HT-29 (cell line): ENCODE measurements around the gene CLK1. TPM values are rescaled to one million over a fixed set of nuclear protein-coding genes. Genes with fewer than 3 reads are reported as not detected.
"Not testable (repeated sequence)": the region's sequence is repeated elsewhere in the genome, so short reads cannot be mapped to it uniquely, and the experiment has no call there.

Experiments
- DNase-seq: peaks from one replicate; pipeline ENCODE4 v3.0.0-alpha.2; 2015; ENCODE audit warnings: low spot score
- total RNA-seq: library from RNA; depleted of rRNA; stranded (reverse); fragments of >200 nt; shearing (Covaris generic); gene quantifications from 2 replicates; pipeline ENCODE4 v1.2.3, GENCODE V29; 2014; rRNA removed

Gene CLK1
- total RNA-seq = 32.2 and 39.1 TPM in 2 replicates

- peak; percentile 94 for DNase-seq
These were observed at the start of gene CLK1 for GRCh38 chr2:200864176-200865034. TSS of gene CLK1 (minus strand) at chr2:200864658. CDS start at chr2:200861862, 2,796 bp downstream.

- no peak for DNase-seq
These were observed 49.2 kb upstream of the CLK1 start for GRCh38 chr2:200913654-200914053.

GRCh38 chr2:200909958-200910357 is 45.5 kb upstream of the CLK1 start:
- no peak for DNase-seq

DNA sequence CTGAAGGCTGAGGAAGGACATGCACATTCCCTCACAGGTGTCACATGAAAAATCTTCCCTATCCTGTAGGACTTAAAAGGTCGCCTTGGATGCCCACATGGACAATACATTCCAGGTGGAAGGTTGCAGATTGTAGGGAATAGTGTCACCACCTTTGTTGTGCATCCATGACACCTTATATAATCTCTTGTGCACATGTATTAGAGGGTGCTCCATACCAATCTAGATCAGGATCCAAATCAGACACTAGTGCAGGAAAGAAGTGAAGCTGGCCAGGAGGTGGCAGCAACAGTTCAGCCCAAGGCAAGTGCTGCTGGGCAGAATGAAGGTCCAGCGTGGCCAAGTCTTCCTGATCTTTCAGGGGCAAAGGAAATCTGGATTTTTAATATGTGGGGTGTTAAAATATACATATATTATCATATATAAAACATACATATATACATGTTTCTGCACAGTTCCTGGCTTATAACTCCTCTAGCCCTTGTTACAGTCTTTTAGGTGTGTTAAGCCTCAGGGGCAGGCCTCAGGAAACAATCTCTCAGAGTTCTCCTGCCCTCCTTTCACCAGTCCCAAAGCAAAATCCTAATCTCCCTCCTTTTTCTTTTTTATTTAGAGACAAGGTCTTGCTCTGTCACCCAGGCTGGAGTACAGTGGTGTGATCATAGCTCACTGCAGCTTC is 41.3 kb upstream of the CLK1 start:
- DNase-seq = peak; percentile 84

- DNase-seq = peak; percentile 90
These were observed 37.1 kb upstream of the CLK1 start for GRCh38 chr2:200901459-200902072.

DNA sequence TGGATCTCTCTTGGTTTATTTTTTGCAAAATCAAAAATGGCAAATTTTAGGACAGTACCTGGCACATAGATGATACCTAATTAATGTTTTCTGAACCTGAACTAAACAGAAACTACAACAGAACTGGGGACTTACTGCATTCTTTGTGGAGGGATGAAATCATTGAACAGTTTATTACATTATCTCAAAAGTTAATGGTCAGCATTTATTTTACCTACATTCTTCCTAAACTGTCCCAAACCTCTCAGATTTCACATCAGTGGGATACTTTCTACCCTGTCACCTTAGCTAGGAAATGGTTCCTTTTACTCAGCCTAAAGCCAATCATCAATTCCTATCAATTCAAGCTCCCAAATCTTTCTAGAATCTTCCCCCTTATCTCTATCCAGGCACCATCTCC is 35.0 kb upstream of the CLK1 start:
- DNase-seq = no peak

- DNase-seq = peak; percentile 99
These were observed 24.5 kb upstream of the CLK1 start, which contains the start of the genes NIF3L1 and PPIL3 for GRCh38 chr2:200888704-200889625. TSS of gene NIF3L1 (plus strand) at chr2:200889371. CDS start at chr2:200891944, 2,573 bp downstream. TSS of gene PPIL3 (minus strand) at chr2:200889077. CDS start at chr2:200887615, 1,462 bp downstream.

GRCh38 chr2:200881715-200882249 is 17.3 kb upstream of the CLK1 start:
- DNase-seq = not testable (repeated sequence)

GRCh38 chr2:200878289-200878880 is 13.9 kb upstream of the CLK1 start:
- DNase-seq = no peak

DNA sequence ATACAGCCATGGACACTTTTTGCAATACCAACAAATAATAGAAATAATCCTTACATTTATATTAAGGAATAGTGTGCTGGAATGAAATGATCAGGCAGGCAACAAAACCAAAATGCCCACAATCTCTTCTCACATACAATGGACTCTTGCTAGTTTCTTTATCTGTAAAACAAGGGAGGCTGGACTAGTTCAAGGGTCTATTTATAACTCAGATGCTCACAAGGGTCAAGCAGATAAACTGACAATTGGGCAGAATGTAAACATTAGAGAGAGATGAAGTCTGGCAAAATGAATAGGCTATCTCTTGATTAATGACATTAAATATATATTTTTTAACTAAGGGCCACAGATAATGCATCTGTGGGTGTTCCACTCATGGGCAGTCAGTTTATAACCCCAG is 13.0 kb upstream of the CLK1 start:
- DNase-seq = no peak

GRCh38 chr2:200873560-200873959 is 9.1 kb upstream of the CLK1 start:
- no peak for DNase-seq

GRCh38 chr2:200871151-200871550 is 6.7 kb upstream of the CLK1 start:
- DNase-seq = no peak

GRCh38 chr2:200869014-200869413 is 4.6 kb upstream of the CLK1 start:
- no peak for DNase-seq

DNA sequence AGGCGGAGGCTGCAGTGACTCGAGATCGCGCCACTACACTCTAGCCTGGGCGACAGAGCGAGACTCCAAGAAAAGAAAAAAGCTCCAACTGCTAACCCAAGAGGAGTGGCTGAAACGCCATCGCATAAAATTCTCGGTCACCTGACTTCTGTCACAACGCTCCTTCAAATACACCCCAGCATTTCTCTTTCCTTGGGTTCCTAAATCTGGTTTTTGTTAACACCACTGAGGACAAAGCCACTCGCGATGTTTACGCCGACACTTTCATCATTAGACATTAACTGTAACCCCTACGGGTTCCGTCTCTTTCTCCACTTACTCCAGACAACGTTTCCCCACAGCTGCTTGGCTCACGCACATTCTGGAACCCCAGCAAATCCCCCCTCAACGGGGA is 679 bp downstream of the CLK1 start:
- DNase-seq = peak; percentile 59

DNA sequence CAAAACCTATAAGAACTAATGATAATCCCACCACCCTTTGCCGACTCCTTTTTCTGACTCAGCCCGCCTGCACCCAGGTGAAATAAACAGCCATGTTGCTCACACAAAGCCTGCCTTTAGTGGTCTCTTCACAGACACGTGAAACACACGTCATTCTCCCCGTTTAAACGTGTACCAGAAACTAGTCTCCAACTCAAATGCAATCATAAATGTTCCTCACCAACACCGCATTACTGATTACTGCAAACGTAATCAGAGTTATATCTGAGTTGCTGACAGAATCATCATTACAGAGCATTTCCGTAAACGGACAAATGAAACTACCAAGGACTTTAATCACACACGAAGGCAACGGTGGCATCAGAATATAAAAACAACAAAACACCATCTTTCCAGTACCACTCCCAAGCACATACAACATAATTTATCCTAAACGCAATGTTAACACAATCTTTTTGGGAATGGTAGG is 1.9 kb downstream of the CLK1 start:
- DNase-seq = peak; percentile 45

GRCh38 chr2:200861617-200862155 is 2.8 kb downstream of the CLK1 start:
- no peak for DNase-seq

DNA sequence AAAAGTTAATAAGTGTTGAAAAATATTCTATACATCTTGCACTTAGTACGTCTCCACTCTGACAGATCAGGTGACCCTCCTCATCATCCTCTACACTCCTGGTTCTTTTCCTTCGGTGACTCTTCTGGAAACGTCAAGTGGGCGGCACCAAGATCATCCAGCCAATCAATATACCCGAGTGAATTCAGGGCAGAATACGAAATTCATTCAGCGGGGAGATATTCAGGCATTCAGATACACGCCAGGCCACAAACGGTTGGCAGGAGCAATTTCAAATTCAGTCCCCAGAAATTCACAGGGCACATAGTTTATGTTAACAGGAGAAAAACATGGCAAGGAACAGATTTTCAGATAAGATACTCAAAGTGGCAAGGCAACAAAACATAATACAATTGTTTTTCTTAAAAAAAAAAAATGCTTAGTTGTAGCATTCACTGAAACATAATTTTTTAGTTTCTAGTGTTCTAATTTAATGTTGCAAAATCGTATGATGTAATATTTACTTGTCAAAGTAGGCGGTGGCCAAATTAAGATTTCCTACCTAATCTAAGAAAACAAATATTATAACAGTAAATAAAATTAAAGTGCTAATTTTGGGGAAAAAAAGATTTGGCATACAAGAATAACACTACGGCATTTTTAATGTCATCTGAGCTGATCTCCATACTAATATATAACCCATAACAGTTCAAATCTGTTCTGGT is 4.2 kb downstream of the CLK1 start:
- no peak for DNase-seq

GRCh38 chr2:200856806-200857205 is 7.7 kb downstream of the CLK1 start:
- DNase-seq = no peak

DNA sequence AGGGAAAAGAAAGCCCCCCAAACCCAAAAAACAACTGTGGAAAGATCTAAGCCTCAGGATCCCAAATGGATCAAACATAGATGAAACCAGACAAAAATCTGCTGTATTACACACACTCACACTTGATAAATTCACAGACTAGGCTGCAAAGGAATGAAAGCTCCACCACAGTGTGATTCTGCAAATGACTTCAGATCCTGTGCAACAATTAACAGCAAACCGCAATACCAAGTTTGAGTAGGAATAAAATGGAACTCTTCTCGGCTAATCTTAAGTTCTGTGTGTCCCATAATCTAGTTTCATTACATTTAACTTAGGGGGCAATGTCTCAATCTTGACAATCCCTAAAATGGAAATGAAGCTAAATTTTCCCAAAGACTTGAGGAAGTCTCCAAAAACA is 11.9 kb downstream of the CLK1 start:
- DNase-seq = no peak
